DMS153 treated with DMSO at 0.1 percent for 48 hours (cell line): ENCODE measurements around the gene PARN.
"Not testable (repeated sequence)": the region's sequence is repeated elsewhere in the genome, so short reads cannot be mapped to it uniquely, and the experiment has no call there.

Source experiments
- DNase-seq: peaks from one replicate; lab custom pipeline; 2025; ENCODE audit not compliant: unreplicated experiment; lab: John Stamatoyannopoulos, UW

Gene PARN

DNA sequence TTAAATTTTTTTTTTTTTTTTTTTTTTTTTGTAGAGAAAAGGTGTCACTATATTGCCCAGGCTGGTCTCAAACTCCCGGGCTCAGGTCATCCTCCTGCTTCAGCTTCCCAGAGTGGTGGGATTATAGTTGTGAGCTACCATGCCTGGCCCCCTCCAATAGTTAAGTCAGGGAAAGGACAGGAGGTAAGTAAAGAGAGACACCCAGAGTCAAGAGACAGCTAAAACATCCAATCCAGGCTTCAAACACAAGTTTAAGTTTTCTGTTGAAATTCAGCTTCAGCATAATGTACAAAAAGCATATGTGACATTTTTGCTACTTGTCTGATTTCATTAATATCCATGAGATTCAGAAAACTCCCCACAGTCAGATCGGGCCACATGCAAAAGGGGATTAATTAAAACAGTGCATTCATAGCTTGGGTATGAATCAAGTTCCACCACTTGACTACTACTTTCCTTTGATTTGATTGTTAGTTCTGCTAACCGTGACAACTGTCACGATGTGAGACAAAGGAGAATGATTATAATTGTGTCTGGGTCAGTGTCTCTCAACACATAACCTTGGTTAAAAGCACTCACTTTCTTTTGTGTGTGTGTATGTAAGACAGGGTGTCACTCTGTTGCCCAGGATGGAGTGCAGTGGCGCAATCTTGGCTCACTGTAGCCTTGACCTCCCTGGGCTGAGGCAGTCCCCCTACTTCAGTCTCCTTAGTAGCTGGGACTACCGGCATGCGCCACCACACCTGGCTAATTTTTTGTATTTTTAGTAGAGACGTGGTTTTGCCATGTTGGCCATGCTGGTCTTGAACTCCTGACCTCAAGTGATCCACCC, 184.9 kb downstream of the PARN start:
- DNase-seq: no peak

GRCh38 chr16:14441533-14441932, 188.5 kb downstream of the PARN start:
- not testable (repeated sequence) for DNase-seq

DNA sequence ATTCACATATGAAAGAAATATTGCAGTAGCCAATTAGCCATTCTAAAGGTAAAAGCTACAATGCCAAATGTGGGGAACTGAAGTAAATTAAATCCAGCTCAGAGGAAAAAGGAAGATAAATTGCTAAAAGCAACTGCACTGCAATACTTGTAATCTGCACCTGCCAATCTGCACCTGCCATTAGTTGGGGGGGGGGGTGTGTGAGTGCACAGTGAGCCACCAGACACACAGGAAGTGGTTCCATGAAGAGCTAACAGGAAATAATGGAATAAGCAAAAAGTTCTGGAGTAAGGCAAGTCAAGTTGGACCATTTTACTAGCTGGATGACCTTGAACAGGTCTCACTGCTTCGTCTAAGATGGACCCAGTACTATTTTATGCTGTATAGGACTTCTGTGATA, 191.8 kb downstream of the PARN start:
- DNase-seq: peak; percentile 11

DNA sequence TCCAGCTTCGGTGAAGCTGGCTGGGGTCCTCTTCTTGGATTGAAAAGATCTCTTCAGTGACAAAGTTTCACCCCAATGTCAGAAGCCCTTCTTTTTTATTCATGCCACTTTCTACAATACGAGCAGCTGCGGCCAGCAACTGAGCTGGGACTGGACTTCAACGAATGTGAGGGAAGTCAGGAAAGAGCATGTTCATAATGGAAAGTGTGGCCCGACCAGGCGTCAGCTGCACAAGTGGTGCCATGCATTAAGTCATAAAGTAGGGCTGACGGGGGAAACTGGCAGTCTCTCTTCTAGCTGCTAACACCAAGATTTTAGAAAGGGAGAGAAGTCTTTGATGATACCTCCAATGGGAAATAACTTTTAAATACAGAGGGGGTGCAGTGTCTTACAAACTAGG, 192.6 kb downstream of the PARN start:
- no peak for DNase-seq

- DNase-seq: no peak
These were observed 193.6 kb downstream of the PARN start for GRCh38 chr16:14436401-14436955.

- no peak for DNase-seq
These were observed 195.2 kb downstream of the PARN start for GRCh38 chr16:14434860-14435259.

- DNase-seq: not testable (repeated sequence)
These were observed 201.0 kb downstream of the PARN start for GRCh38 chr16:14428971-14429637.

DNA sequence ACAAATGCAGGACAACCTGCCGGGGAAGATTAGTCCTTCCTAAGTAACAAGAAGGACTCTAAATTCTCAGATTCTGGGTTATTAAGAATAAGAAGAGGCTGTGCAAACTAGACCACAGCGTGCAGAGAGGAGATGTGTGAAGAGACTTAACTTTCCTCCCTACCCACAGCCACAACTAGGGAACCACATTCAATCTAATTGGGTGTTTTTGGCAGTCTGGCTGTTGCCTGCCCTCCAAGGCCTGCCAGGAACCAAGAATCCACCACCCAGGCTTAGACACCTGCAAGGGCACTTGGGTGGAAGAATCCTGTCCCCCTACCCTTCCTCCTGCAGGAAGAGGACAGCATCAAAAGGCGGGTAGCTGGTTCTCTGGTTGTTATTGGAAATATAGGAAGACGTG, 202.0 kb downstream of the PARN start:
- no peak for DNase-seq

DNA sequence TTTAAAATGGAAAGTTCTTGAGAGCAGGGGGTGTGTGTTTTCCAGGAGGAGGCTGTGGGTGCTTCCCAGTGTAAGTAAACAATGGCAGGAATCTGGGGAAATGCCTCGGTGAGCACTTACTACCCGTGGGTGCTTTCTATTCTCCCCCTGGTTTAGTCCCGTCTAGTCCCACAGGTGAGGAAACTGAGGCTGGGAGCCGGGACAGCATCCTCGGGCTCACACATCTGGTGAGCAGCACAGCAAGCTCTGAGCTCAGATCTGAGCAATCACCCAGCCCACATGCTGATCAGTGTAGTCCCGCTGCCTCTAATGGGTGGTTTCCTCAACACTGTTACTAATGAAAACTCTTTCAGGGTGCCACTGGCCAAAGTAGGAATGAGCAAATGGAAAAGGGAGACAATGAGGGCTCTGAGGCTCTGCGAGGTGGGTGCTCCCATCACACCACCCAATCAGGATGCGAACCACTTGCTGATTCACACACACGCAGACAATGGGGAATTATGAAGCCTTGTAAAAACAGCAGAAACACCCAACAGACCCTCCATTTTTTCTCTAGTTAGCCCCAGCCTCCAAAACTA, 202.6 kb downstream of the PARN start:
- DNase-seq: no peak

- DNase-seq: no peak
These were observed 205.5 kb downstream of the PARN start for GRCh38 chr16:14424595-14424994.

DNA sequence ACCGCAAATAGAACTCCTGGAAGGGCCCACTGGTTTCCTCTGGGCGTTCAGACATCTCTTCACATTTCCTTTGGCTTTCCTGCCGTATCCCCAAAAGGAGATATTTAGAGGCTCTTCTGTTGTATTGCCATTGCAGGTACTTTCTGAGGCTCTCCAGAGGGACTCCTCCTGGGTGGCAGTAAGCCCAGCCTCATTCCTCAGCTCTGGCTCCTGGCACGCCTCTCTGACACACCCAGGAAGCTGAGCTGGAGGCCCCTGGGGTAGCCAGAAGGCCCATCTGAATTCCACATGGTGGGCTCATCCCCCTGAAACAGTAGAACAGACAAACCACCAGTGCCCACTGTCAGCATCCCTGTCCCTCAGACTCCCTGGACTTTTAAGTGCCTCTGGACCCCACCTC, 206.7 kb downstream of the PARN start:
- DNase-seq: no peak

DNA sequence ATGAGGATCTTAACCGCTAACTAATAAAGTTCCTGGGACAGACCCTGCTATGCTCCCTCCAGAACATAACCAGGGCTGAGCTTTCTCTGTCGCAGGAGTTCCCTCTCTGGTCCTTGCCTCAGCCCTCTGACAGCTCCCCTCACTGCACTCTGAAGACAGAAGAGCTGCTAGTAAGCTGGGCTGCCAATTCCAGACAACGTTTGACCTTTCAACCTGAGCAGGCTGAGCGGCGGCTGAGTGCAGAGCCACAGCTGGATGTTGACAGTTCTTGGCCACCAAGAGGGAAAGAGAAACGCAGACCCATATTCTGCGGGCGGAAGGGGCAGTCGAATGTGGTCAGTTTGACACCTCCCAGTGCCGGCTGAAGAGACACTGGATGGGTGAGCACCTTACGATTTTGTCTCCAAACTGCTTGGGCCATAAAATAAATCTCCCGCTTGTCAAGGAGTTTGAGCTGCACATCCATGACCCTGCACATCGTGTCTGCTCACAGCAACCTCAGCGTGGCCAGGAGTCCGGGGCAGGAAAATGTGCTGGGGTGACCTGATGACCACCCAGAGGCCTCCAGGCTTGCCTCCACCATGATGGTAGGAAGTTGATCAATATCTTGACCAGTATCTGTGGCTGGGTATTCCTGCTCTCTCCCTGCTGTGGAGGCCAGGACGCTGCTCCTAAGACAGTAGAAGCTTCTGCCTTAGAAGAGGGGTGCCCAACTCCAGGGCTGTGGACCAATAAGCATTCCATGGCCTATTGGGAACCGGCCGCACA, 209.2 kb downstream of the PARN start:
- DNase-seq: no peak

- DNase-seq: not testable (repeated sequence)
These were observed 209.8 kb downstream of the PARN start for GRCh38 chr16:14420243-14420642.

GRCh38 chr16:14419817-14420216, 210.2 kb downstream of the PARN start:
- DNase-seq: no peak

GRCh38 chr16:14418795-14419225, 211.2 kb downstream of the PARN start:
- DNase-seq: no peak

- no peak for DNase-seq
These were observed 213.9 kb downstream of the PARN start for GRCh38 chr16:14416184-14416583.

DNA sequence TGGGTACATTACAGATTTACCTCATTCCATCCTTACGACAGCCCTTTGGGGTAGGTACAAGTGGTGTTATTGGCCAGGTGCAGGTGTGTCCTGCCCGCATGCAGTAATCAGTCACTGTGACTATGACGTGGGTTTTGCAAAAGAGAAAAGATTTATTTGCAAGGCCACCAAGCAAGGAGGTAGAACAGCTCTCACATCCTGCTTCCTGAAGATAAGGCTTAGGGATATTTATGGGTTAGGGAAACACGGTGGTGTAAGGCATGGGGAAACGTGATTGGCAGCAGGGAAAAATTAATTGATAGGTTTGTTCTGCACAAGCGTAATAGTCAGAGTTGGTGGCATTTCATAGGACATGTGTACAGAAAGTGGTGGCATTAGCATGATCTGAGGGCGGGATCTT, 214.8 kb downstream of the PARN start:
- no peak for DNase-seq

DNA sequence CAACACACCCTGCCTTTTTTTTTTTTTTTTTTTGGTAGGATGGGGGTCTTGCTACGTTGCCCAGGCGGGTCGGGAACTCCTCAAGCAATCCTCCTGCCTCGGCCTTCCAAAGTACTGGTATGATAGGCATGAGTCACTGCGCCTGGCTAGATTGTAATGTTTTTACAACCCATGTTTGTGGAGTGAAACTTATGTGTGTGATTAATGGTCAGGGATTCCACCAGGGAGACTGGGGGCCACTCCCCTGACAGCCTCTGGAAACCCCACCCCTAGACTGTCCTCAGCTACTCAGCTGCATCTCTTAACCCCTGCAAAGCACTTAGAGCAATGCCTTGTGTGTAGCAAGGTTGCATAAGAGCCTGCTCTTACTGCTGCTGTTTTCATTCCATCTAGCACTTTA, 220.5 kb downstream of the PARN start:
- no peak for DNase-seq

DNA sequence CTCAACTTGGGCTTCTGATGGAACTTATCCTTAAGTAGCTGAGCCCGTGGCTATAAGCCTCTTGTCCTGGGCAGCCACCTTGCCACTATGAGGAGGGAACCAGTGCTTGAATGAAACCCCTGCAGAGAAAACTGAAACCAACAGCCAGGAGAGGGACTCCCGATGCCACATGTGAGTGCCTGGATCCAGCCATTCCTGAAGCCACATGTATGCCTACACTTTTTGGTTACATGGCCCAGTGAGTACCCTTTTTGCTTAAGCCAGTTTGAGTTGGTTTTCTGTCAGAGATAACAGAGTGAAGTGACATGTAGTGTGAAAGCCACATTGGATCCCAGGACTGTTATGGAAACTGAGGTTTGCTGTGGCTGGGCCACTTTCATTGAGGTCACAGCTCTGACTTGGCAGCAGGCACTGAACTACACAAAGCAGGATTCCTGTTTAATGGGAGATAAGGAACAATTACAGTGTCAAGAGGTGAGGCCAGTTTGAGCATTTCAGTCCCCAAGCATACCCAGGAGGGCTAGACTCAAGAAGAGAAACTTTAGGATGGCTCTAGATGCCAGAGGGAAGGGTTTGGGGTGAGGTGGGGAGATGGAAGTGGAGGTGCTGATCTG, 222.2 kb downstream of the PARN start:
- DNase-seq: no peak

DNA sequence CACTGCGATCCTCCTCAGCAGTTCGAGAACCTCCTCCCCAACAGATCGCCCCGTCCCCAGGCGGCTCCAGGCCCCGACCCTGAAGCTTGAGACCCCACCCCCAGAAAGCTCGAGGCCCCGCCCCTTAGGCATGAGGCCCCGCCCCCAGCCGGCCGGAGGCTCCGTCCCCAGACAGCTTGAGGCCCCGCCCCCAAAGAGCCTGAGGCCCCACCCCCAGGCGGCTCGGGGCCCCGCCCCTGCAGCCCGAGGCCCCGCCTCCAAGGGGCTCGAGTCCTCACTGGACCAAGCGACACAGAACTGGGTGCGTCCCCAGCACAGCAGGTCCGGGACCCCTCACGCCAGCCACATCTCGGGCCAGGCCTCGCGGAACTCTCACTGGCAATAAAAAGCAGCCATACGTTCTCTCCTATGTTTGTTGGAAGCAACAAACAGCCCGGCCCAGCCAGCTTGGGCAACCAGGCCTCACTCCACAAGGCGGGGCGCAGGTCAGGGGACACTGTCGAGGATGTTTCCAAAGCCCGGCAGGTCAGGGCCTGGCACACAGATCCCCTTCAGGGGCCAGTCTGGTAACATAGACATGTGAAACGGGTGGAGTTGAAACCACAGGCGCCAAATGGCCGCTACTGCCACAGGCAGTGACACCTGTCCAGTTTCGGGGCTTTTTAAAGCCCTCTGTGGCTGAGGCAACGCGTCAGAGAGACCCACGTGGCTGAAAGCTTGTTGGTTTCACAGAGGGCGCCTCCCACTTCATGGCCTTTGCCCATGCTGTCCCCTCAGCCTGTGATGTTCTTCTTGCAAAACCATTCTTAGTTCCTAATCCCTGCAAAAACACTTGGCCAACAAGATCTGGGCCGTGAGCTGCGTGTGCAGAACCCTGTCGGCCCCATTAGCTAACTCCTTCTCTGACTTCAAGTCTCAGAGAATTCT, 224.2 kb downstream of the PARN start:
- no peak for DNase-seq
